Upper lobe of right lung (tissue), 1 donor: ENCODE data around the gene BHLHA15. TPM values are rescaled to one million over a fixed set of nuclear protein-coding genes. Genes with fewer than 3 reads are reported as not detected.

Experiments used
- ATAC-seq: fragments of 200-7000 bp; cut with Tn5 transposase; one replicate; pipeline ENCODE4 v1.9.1; 2020; ENCODE audit warnings: mild to moderate bottlenecking, moderate library complexity
- DNase-seq: peaks from one replicate; pipeline ENCODE4 v3.0.0-alpha.2; 2020
- H3K27ac ChIP-seq: fragments of 200-600 bp; one replicate; pipeline ENCODE4 v1.8.0; 2022
- H3K27me3 ChIP-seq: fragments of 200-600 bp; one replicate; pipeline ENCODE4 v1.8.0; 2022; ENCODE audit warnings: mild to moderate bottlenecking
- H3K36me3 ChIP-seq: fragments of 200-600 bp; one replicate; pipeline ENCODE4 v1.8.0; 2022
- H3K4me1 ChIP-seq: fragments of 200-600 bp; one replicate; pipeline ENCODE4 v1.8.0; 2022
- H3K4me3 ChIP-seq: fragments of 200-600 bp; one replicate; pipeline ENCODE4 v1.8.0; 2022; ENCODE audit warnings: mild to moderate bottlenecking
- H3K9me3 ChIP-seq: fragments of 200-600 bp; one replicate; pipeline ENCODE4 v1.8.0; 2022
- intact Hi-C: fragments of 100-400 bp; cut with DNase I; formaldehyde crosslinking; loops from one replicate; pipeline ENCODE4 v1.11.0; 2022
- total RNA-seq: library from RNA; stranded (reverse); fragmentation: NEBNext Ultra II Directional; extraction: Animal tissue kit (Norgen Biotek cat#: 25700); gene quantifications from one replicate; pipeline ENCODE4 v1.2.1, GENCODE V29; 2021
- TF ChIP-seq, protein P1 (sequence below): fragments of 200-600 bp; IDR thresholded peaks from one replicate; pipeline ENCODE4 v1.8.0; 2022; ENCODE audit warnings: antibody characterized with exemption
- donor health status: DM: no; HTN: yes; CAD: no; lungs with severe emphysema.

The BHLHA15 gene
- total RNA-seq, 1 donor from 2014 or later = 0.81 TPM

DNA sequence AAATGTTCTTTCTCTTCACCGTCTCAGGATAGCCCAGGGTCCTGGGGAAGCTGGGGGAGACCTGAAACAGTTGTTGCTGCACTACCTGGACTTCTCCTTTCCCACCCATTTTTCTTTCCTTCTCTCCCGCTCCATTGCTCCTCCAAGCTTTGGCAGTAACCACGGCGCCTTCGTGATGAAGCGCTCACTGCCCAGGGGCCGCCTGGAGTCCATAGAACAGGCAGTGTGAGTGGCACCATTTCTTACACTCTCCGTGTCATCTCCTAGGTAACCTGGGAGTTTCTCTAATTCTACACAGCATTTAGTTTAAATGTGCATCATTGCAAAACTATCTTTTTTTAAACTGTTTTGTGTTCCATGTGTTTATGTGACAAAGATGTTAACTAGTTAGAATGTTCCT lies 40.3 kb upstream of the BHLHA15 start:
- intact Hi-C loops = no loop called here
- TF ChIP-seq, protein P1, sequence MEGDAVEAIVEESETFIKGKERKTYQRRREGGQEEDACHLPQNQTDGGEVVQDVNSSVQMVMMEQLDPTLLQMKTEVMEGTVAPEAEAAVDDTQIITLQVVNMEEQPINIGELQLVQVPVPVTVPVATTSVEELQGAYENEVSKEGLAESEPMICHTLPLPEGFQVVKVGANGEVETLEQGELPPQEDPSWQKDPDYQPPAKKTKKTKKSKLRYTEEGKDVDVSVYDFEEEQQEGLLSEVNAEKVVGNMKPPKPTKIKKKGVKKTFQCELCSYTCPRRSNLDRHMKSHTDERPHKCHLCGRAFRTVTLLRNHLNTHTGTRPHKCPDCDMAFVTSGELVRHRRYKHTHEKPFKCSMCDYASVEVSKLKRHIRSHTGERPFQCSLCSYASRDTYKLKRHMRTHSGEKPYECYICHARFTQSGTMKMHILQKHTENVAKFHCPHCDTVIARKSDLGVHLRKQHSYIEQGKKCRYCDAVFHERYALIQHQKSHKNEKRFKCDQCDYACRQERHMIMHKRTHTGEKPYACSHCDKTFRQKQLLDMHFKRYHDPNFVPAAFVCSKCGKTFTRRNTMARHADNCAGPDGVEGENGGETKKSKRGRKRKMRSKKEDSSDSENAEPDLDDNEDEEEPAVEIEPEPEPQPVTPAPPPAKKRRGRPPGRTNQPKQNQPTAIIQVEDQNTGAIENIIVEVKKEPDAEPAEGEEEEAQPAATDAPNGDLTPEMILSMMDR = no peak
- H3K9me3 ChIP-seq = no peaks in the 10 kb centered on the region
- H3K27me3 ChIP-seq = no peaks in the 10 kb centered on the region
- peaks cover 34% of the 10 kb centered on the region for H3K36me3 ChIP-seq
- no peaks in the 10 kb centered on the region for H3K4me1 ChIP-seq
- DNase-seq = no peak
- no peak overlapping the region for H3K27ac ChIP-seq
- ATAC-seq = no peak
- no peak overlapping the region for H3K4me3 ChIP-seq

DNA sequence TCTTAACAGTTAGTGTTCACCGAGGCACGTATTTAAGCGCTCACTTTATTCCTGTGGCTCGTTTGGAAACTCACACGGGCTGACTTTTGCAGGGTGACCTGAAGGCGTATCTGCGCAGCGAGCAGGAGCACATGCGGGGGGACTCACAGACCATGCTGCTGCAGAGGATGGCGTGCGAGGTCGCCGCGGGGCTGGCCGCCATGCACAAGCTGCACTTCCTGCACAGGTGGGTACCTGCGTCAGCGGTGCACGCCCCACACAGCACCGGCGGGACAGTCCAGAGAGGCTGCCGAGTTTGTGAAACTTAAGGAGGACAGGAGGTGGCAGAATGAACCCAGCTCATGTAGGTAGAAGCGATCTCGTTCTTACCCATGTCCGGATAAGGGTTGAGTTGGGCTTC lies 39.8 kb upstream of the BHLHA15 start:
- no peak for ATAC-seq
- H3K4me3 ChIP-seq = no peak overlapping the region
- no peaks in the 10 kb centered on the region for H3K4me1 ChIP-seq
- intact Hi-C loops = no loop called here
- H3K27ac ChIP-seq = no peak overlapping the region
- no peaks in the 10 kb centered on the region for H3K27me3 ChIP-seq
- no peak for DNase-seq
- no peaks in the 10 kb centered on the region for H3K9me3 ChIP-seq
- peaks cover 36% of the 10 kb centered on the region for H3K36me3 ChIP-seq
- TF ChIP-seq, protein P1 = no peak

DNA sequence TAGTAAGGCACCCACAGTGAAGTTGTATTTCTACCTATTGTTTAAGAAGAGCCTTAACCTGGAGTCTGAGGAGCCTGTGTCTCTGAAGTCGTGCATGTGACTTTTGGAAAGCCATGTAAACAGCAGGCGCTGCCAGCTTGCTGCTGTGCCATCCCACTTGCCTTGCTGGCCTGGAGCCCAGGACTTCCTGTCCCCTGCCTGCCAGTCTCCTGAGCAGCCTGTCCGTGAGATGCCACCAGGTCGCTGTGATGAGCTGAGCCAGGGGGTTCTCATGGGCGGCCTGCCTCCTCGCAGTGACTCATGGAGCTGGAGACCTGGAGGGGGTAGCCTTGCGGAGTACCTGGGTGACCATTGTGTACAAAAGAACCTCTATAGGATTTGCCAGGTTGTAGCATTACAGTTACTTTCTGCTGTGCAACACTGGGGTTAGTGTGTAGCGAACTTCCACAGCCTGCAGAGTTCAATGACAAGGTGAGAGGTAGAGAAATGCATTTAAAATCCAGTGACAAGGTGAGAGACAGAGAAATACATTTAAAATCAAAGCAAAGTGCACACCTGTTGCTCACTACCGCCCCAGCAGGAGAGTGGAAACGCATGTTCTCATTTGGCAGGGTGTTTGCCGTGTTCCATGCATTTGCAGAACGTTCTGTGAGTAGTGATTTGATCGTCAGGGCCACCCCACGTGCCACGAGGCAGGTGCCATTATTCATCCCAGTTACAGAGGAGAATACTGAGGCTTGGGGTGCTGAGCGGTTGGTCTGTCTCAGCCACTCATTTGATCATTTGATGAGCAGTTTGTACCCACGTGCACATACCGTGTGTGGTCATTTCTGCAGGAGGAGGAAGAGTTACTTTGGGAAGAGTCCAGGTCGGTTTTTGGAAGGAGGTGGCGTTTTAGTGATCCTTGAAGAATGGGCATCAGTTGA lies 36.6 kb upstream of the BHLHA15 start:
- peak; percentile 77 for DNase-seq
- Histone ChIP-seq H3K4me1 (peaks cover 16% of the 10 kb centered on the region), H3K36me3 (peaks cover 36% of the 10 kb centered on the region), H3K27ac (no peak overlapping the region), H3K4me3 (no peak overlapping the region), H3K27me3 (no peaks in the 10 kb centered on the region), H3K9me3 (no peaks in the 10 kb centered on the region)
- ATAC-seq = peak; percentile 35
- intact Hi-C loops = no loop called here
- TF ChIP-seq, protein P1 = no peak

GRCh38 chr7:98175260-98175940 lies 35.8 kb upstream of the BHLHA15 start:
- Histone ChIP-seq H3K4me3 (no peak overlapping the region), H3K27me3 (no peaks in the 10 kb centered on the region), H3K9me3 (no peaks in the 10 kb centered on the region), H3K36me3 (peaks cover 36% of the 10 kb centered on the region), H3K27ac (no peak overlapping the region), H3K4me1 (peaks cover 16% of the 10 kb centered on the region)
- intact Hi-C loops = no loop called here
- ATAC-seq = no peak
- DNase-seq = no peak
- TF ChIP-seq, protein P1 = no peak

- ATAC-seq (peak; percentile 19), DNase-seq (no peak)
- H3K4me3 ChIP-seq = no peak overlapping the region
- peak overlapping the region; percentile 74 for H3K27ac ChIP-seq
- intact Hi-C loops = no loop called here
- H3K27me3 ChIP-seq = no peaks in the 10 kb centered on the region
- TF ChIP-seq, protein P1 = no peak
- peaks cover 29% of the 10 kb centered on the region for H3K36me3 ChIP-seq
- no peaks in the 10 kb centered on the region for H3K9me3 ChIP-seq
- H3K4me1 ChIP-seq = peaks cover 16% of the 10 kb centered on the region
Observed at GRCh38 chr7:98177553-98177952, 33.7 kb upstream of the BHLHA15 start.
